Activated CD8-positive, alpha-beta memory T cell treated with anti-CD3 and anti-CD28 coated beads for 24 hours (primary cell): ENCODE data around the gene CLASP2.
"Not testable (repeated sequence)": the region's sequence is repeated elsewhere in the genome, so short reads cannot be mapped to it uniquely, and the experiment has no call there.

Experiments used
- DNase-seq: peaks from one replicate; pipeline ENCODE4 v3.0.0-alpha.2; 2020

CLASP2 gene

DNA sequence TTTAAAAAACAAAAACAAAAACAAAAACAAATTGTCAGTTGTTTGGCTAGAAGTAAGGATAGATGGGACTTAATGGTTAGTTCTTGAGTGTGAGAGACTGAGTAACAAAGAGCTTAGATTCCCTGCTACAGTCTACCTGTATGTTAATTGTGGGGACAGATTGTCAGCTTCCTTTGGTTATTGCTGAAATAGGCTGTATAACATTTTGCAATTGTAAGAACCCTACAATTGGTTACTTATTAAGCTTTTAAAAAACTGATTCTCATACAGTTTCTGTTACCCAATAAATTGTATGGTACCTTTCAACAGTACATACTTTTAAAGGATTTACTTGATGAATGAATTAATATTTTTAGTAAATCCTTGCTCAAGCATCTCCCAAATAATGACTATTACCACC lies 35.3 kb downstream of the CLASP2 start:
- no peak for DNase-seq

DNA sequence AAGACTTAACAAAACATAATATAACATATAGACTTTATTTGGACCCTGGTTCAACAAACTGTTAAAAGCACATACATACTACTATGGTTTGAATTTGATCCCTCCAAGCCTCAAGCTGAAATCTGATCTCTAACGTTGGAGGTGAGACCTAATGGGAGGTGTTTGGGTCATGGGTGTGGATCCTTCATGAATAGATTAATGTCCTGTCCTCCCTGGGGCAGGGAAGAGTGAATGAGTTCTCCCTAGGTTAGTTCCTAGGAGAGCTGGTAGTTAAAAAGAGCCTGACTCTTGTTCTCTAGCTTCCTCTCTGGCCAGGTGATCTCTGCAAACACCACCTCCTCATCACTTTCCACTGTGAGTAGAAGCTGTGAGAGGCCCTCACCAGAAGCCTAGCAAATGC lies 36.4 kb downstream of the CLASP2 start:
- no peak for DNase-seq

DNA sequence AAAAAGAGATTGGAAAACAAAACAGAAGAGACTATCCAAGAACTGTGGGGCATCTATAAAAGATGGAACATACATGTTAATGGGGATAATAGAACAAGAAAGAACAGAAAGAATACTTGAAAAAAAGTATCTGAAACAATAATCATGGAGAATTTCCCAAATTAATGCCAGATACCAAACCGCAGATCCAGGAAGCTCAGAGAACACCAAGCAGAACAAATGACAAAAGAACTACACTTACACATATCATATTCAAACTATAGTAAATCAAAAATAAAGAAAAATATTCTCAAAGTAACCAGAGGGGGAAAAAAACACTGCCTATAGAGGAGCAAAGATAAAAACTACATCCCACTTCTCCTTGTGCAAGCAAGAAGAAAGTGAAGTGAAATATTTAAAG lies 40.0 kb downstream of the CLASP2 start:
- no peak for DNase-seq

DNA sequence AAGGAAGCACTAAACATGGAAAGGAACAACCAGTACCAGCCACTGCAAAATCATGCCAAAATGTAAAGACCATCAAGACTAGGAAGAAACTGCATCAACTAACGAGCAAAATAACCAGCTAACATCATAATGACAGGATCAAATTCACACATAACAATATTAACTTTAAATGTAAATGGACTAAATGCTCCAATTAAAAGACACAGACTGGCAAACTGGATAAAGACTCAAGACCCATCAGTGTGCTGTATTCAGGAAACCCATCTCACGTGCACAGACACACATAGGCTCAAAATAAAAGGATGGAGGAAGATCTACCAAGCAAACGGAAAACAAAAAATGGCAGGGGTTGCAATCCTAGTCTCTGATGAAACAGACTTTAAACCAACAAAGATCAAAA lies 44.6 kb downstream of the CLASP2 start:
- not testable (repeated sequence) for DNase-seq

DNA sequence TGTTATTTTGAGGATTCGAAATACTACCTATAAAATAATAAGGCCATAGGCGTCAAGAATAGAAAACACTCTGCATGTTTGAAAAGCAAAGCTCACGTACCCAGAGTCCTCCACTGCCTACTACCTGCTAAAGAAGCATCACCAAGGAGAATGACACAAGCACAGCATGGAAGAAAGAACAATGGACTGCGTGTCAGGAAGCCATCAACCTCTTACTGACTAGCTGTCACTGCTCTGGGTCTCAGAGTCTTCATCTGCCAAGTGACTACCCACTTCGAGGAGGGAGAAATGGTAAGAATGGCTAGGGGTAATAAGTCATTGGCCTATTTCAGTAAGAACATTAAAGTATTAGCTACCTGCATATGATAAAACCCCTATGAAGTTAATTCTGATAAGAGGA lies 49.4 kb downstream of the CLASP2 start:
- no peak for DNase-seq

DNA sequence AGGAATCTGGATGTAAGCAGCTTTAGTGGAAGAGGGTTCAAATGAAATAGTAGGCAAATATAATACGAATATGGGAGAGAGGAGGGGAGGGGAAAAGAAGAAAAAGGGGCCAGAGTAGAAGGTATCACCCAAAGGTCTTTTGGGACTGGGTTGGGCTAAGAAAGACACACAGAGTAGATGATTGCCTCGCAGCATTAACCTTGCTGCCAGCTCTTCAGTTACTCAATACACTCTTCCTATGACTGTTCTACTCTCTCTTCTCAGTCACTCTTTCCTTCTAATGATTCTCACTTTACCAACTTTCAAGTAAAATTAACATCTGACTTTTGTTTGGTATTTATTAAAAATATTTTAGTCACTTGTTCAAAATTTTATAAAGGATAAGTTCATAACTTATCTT lies 52.8 kb downstream of the CLASP2 start:
- no peak for DNase-seq

DNA sequence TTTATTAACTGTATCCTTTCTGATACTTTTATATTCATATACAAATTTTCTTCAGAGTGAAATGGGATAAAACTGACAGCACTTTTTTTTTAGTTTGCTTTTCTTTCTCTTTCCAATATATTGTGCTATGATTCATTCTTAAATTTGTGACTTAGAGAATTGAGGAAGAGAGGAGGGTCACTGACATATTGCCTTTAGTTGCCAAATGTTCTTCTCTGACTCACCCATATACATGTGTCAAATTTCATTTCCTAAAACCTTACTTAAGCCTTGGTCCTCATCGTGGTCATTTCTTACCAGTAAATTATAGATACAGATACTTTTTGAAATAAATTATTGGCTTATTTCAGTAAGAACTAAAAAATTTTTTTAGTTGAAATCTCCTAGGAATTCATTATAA lies 53.9 kb downstream of the CLASP2 start:
- DNase-seq: no peak

DNA sequence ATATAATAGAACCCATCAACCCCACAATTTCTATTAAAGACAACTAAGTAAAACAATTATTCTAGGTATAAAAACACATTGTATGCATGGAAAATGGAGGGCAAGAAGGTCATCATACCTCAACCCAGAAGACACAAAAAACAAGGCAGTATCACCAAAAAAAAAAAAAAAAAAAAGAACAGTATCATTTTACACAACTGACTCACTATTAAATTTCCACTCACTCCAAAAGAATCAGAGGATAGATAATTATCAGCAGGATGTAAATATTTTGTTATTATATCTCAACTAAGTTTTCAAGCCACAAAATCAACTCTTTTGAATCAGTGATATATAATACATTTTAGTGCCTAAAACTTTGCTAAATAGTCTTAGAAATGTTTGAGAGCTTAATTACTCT lies 55.0 kb downstream of the CLASP2 start:
- no peak for DNase-seq

DNA sequence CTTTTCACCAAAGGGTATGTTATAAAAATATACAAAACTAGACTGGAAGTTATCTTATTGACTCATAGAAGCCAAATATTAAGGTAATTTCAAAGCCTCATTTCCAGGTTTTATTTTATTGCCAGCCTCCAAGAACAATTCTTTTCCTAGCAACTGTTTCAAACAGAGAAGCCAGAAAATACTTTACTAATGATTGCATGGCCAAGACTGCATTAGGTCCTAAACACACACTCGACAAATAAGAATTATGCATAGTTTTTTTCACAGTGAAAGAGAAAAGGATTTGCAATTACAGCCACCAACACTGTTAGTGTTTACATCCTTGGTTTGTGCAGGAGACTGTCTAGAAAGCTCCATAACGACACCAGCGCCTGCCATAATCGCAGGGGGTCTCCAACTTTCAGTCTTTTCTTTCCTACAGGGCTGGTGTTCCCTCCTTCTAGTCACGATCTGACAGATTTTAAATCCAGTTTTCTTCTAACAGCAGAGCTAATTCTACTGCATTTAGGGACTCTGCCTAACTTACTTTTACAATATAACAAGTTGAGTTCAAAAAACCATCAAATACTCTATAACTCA lies 58.1 kb downstream of the CLASP2 start:
- DNase-seq: no peak

DNA sequence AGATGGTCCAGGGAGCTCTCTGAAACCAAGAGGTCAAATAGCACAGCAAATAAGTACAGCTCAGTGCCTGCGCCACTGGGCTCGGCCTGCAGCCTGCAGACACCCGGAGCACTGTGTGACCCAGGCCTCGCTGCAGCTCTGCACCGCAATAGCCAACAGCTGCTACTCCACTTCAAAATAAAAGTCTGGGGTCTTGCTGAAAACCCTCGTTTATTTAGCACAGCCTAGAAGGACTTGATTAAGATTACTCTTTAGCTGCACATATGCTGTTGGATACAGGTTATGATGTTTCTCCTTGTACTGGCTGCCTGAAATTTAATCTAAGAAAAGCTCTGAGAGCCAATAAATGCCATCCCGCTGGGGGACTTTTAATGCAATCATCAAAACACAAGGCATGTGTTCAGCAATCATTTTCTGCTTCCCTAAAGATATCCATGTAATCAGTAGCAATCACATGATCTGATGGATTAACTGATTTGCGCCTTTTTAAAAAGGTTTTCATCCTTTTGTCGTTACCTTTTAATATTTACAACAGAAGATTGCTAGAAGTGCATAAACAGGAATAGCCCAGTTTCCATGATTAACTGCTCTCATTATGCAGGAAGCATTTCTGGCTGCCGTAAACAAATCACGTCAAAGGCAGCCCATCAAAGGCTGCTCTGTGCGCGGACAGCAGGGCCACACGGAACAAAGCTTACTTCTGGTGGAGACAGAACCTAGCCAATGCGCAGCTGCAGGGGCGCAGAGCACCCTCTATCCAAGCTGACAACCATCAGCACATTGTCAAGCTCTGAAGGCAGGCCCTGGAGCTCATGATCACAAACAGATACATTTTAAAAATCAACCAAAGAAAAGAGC lies 58.8 kb downstream of the CLASP2 start:
- DNase-seq: no peak

DNA sequence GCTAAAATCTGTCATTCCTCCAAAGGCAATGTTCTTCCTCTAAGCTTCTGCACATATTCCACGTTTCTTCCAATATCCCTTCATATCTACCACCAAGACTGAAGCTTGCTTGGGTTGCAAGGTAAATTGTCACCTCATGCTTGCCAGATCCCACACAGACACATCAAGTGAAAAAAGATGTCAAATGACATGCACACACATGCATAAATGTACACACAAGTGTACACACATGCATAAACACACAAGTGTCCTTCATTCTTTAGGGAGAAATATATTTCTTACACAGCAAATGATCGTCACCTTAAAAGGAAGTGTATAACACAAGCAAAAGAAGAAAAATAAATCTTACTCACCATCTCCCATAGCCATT lies 59.4 kb downstream of the CLASP2 start:
- DNase-seq: no peak

DNA sequence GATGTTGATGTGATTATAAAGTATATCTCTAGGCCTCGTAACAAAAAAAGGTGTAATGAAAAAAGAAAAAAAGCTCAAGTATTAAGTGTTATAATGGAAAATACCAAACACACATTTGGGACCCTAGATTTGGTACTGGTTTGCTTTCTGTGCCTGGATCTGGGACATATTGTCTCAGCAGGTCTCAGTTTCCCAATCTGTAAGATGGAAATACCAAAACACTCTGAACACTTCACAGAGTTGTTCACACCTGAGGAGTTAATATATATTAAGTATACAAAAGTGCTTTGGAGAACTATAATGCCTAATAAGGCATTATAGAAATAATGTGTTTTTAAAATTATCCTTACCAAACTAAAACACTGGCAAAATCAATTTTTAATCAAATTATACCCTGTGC lies 60.0 kb downstream of the CLASP2 start:
- no peak for DNase-seq

DNA sequence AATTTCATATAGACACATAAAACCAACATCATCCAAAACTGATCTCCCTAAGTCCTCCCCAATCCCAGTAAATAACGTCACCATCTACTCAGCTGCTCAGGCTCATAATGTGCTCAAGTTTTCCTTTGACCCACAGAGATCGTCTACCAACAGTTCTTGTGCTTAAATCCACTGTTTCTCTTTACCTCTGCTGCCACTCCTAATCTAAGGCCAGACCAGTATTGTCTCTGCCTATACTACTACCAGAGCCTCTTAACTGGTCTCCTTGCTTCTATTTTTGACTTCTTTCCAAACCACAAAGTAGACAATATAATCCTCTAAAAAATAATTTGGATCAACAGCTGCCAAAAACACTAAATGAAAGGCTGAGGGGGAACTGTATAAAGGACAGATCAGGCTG lies 65.3 kb downstream of the CLASP2 start:
- DNase-seq: no peak

DNA sequence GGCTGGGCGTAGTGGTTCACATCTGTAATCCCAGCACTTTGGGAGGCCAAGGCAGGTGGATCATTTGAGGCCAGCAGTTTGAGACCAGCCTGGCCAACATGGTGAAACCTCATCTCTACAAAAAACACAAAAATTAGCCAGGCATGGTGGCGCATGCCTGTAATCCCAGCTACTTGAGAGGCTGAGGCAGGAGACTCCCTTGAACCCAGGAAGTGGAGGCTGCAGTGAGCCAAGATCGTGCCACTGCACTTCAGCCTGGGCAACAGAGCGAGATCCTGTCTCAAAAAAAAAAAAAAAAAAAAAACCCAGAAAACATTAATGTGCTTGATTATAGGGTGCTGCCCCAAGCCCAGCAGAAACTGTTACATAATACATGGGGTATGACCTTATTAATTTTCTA lies 67.0 kb downstream of the CLASP2 start:
- not testable (repeated sequence) for DNase-seq

DNA sequence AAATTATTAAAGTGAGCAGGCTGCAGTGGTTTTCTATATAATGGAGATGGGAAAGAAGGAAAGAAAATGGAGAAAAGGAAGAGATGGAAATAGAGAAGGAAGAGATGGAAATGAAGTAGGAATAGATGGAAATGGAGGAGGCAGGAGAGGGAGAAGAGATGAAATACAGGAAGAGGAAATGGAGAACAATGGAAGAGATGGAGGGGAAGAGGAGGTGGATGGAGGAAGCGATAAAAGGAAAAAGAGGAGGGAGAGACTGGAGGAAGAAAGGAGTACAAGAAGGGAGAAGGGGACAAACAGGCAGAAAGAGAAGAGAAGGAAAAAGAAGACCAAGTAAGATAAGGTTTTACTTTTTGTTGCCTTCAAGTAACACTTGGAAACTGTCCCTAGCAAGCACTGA lies 67.6 kb downstream of the CLASP2 start:
- no peak for DNase-seq

DNA sequence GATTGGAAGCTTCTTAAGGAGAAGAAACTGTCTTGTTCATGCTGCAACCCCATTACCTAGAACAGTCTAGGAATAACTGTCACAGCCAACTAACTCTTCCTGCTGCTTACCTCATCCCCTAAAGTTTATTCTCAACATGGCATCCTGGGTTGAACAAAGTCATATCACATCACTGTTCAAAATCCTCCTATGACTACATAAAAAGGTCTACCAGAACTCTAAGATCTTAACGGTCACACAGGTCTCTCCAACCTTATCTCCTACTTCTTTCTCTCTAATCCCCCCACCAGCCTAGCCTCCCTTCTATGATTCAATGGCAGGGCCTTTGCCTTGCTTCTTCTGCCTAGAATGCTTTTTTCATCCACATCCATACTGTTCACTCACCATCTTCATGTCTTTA lies 69.3 kb downstream of the CLASP2 start:
- no peak for DNase-seq

DNA sequence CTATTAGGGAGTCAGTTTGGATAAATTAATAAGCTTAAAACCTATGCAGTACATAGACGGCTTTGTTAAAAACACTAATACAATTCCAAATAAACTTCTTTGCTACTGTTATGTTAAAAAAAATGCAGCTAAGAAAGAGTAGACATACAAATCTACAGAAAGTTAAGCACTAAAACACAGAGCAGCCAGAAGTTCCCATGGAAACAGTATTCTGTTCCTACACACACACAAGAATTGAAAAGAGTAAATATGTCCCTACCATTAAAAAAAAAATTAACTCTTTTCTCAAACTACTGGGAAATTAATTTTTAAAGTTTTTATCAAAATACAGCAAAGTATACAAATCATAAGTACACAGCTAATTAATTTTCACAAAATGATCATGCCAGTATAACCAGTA lies 71.6 kb downstream of the CLASP2 start:
- DNase-seq: no peak

DNA sequence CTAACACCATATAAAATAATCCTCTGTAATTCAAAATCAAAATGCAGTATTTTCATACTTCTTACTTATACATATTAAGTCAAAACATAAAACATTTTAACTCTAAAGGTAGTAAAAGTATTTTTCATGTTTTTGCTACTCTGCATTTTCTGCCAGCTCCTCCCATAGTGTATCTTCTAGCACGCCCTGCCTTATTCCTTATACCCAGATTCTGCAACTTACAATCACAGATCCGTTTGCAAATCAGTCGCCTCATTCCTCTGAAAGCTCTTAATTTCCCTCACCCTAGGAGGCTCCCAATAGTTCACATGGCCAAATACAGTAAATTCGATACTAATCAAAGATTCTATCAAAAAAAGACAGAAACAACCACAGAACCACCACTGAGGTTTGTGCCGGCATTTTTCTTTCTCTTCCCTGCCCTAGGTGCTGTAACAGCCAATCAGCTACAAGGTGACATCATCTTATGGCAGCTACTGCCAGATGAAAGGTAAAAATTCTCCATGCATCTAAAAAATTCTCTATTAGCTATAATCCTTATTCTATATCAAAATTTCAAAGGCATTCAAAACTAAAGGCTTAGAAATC lies 72.9 kb downstream of the CLASP2 start:
- DNase-seq: no peak

DNA sequence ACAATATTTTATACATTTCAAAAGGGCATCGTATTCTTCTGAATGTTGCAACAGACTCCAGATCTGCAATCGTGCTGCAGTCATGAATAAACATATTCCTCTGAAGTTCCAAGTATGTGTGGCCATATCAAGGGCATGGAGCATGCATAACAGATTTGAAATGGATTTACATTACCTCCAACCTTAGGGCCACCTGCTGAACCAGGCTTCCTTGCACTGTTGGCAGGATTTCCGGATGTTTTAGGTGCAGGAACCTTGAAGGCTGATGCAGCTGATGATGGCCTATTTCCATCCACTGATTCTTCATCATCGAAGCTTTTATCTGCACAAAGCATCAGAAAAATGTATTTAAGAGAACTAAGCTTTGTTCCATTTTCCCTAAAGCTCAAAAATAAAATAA lies 73.5 kb downstream of the CLASP2 start:
- no peak for DNase-seq

DNA sequence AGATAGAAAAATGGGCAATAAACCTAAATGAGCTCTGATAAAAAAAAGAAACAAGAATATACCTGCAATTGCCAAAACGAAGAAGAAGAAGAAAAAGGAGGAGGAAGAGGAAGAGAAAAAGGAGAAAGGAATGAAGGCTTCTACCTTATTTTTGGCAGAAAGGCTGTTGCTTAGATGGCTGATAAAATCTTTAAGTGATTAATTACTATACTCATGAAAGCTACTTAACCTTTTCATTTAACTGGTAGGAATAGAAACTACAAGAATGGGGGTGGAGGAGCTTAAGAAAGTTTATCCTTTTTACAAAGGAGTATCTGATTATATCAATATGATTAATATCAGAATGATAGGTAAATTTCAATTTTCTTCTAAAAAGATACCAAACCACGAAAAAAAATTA lies 75.2 kb downstream of the CLASP2 start:
- DNase-seq: no peak

DNA sequence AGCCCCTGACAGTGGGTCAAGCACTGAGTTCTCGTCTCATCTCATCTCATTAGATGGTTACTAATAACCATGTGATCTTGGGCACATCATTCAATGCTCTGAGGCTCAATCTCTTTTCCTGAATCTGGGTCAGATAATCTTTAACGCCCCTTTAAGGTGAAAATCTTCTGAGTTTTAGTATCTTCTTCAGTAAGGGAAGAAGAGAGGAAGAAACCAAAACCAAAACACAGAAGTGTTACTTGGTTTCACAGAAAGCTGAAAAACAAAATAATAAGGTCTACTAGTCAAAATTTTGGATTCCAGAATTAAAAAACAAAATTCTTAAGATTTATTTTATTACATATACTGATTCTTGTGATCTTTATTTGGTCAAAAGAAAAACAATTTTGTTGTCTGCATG lies 78.2 kb downstream of the CLASP2 start:
- DNase-seq: no peak

DNA sequence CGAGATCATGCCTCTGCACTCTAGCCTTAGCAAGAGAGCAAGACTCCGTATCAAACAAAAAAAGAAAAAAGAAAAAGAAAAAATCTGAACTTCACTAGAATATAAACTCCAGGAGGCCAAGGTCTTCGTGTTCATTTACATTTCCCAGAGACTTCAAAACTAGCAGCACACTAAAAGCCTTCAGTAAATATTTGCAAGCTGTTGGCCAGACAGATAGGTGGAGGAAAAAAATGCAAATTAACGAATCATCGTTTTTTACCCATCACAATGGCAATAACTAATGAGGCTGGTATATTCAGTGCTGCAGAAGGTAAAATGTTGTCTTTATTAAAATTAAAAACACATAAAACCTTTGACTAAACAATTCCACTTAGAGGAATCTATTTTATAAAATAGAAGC lies 80.6 kb downstream of the CLASP2 start:
- DNase-seq: no peak

DNA sequence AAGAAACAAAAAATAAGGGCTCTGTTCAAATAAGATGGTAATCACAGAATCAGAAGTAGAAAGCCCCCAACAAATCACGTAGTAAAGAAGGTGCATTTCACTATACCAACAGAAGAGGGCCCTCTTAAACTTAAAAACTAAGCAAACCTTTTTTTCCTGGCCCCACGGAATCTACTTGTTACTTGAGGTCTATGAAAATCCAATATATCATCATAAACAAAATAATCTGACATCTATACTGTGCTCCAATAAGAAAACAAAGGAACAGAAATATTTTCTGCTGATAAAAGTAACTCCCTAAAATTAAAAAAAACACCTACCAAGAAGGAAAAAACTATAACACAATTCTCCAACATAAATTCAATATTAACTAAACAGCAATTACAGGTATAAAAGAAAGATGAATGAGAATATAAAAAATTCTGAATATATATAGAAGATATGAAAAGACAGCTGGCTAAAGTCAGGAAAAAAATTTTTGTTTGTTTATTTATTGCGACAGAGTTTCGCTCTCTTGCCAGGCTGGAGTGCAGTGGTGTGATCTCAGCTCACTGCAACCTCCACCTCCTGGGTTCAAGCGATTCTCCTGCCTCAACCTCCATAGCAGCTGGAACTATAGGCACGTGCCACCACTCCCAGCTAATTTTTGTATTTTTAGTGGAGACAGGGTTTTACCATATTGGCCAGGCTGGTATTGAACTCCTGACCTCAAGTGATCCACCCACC lies 81.8 kb downstream of the CLASP2 start:
- no peak for DNase-seq

DNA sequence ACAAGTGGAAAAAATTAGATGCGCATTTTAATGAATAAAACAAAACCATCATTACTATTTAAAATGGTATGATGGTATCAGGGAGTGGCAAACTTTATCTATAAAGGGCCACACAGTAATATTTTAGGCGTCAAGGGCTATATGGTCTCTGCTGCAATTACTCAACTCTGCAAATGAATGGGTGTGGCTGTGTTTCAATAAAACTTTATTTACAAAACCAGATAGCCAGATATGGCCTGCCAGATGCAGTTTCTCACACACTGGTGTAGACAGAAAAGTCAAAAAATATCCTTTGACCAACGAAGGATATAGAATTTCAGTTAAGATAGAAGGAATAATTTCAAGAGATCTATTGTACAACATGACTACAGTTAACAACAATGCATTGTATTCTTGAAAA lies 83.8 kb downstream of the CLASP2 start:
- DNase-seq: no peak
